GM10266 (cell line): ENCODE data around the gene SLX4IP.

Experiments
- DNase-seq: peaks from one replicate; pipeline ENCODE4 v3.0.0; 2012; ENCODE audit errors: extremely low spot score
- CTCF ChIP-seq: IDR thresholded peaks from 2 replicates; pipeline ENCODE4 v1.5.1; 2012; ENCODE audit warnings: mild to moderate bottlenecking, low read depth; ENCODE audit not compliant: control insufficient read depth, insufficient read depth; ENCODE audit errors: missing control alignments

SLX4IP gene

GRCh38 chr20:10674684-10675449, 239.8 kb downstream of the SLX4IP start:
- peak; percentile 85 for DNase-seq
- peak; percentile 83 for TF ChIP-seq CTCF

GRCh38 chr20:10675450-10675848, 240.3 kb downstream of the SLX4IP start:
- no peak for TF ChIP-seq CTCF

GRCh38 chr20:10676518-10676917, 241.4 kb downstream of the SLX4IP start:
- no peak for TF ChIP-seq CTCF
- DNase-seq: no peak

More at GRCh38 chr20:10675450-10675848, 240.3 kb downstream of the SLX4IP start:
- DNase-seq: no peak
